GM18951 (cell line): ENCODE data around the gene GNMT.
"Not testable (repeated sequence)": the region's sequence is repeated elsewhere in the genome, so short reads cannot be mapped to it uniquely, and the experiment has no call there.

Source experiments
- POLR2A ChIP-seq: IDR thresholded peaks from 4 replicates; pipeline ENCODE4 v1.6.1; 2011; ENCODE audit warnings: mild to moderate bottlenecking; ENCODE audit not compliant: insufficient read length, insufficient read depth; ENCODE audit errors: extremely low read depth
- in situ Hi-C: fragments of 300-500 bp; cut with MboI; formaldehyde crosslinking; loops from one replicate; pipeline ENCODE4 v1.12.0; 2022; ENCODE audit warnings: low sequenced_read_pairs, mixed read lengths, inconsistent platforms; ENCODE audit not compliant: unreplicated experiment

Gene GNMT

GRCh38 chr6:42937548-42938427 is 22.8 kb upstream of the GNMT start:
- in situ Hi-C loops = no loop called here
- TF ChIP-seq POLR2A = no peak

- no peak for TF ChIP-seq POLR2A
- in situ Hi-C loops = no loop called here
Observed at GRCh38 chr6:42938428-42938796, 22.1 kb upstream of the GNMT start.

- TF ChIP-seq POLR2A = no peak
- in situ Hi-C loops = no loop called here
Observed at GRCh38 chr6:42938987-42939809, 21.4 kb upstream of the GNMT start.

GRCh38 chr6:42939810-42940167 is 20.8 kb upstream of the GNMT start:
- in situ Hi-C loops = no loop called here
- TF ChIP-seq POLR2A = no peak

GRCh38 chr6:42940493-42941045 is 20.0 kb upstream of the GNMT start:
- TF ChIP-seq POLR2A = no peak
- in situ Hi-C loops = no loop called here

GRCh38 chr6:42941356-42941755 is 19.2 kb upstream of the GNMT start:
- in situ Hi-C loops = not testable (repeated sequence)

GRCh38 chr6:42942444-42942843 is 18.1 kb upstream of the GNMT start:
- in situ Hi-C loops = no loop called here
- TF ChIP-seq POLR2A = no peak

DNA sequence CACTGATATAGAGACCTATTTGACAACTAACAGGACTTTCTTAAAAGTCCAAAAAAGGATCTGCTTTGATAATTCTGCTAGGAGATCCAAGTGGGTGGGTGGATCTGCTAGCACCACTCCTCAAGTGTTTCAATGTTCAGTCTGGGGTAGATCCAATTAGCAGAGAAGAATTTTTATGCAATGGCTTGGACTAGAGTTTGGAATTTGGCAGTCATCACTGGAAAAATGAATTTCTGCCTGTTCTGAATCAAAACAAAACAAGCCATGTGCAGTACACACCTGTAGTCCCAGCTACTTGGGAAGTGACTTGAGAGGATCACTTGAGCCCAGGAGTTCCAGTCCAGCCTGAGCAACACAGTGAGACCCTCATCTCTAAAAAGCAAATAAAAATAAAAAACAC is 12.6 kb upstream of the GNMT start:
- in situ Hi-C loops = no loop called here
- no peak for TF ChIP-seq POLR2A

DNA sequence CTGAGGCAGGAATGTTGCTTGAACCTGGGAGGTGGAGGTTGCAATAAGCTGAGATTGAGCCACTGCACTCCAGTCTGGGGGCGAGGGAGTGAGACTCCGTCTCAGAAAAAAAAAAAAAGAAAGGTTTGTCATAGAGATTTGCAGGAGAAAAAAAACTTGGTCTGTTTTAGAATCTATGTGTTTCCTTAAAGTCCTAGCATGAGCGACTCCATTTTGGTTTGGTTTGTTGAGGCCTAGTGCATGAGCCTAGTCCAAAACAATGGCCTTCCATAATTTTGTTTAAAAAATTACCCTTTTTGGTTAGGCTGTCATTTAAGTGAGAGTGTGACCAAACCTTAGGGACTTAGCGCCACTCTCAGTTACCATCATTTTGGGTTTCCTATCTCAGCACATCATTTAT is 8.2 kb upstream of the GNMT start:
- in situ Hi-C loops = no loop called here
- TF ChIP-seq POLR2A = no peak

GRCh38 chr6:42954405-42954804 is 6.1 kb upstream of the GNMT start:
- in situ Hi-C loops = not testable (repeated sequence)

DNA sequence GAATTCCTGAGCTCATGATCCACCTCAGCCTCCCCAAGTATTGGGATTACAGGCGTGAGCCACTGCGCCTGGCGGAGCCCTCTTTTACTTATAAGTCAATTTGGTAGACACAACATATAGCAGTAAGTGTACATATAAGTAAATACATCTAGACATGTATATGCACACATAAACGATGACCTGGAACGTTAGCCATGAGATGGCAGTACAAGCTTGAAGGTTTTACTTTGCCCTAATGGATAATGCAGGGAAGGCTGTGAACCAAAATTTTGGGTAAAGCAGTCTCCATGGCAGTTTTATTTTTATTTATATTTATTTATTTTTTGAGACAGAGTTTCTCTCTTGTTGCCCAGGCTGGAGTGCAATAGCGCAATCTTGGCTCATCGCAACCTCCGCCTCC is 2.4 kb upstream of the GNMT start:
- no peak for TF ChIP-seq POLR2A
- in situ Hi-C loops = no loop called here

GRCh38 chr6:42959917-42960242 is 674 bp upstream of the GNMT start:
- in situ Hi-C loops = no loop called here
- TF ChIP-seq POLR2A = no peak

- no peak for TF ChIP-seq POLR2A
- in situ Hi-C loops = no loop called here
Observed at GRCh38 chr6:42961020-42961470, 491 bp downstream of the GNMT start.

- in situ Hi-C loops = no loop called here
- TF ChIP-seq POLR2A = no peak
Observed at GRCh38 chr6:42962096-42962495, 1.5 kb downstream of the GNMT start.
